Left renal pelvis (tissue), 4 donors: Measurements from ENCODE around the gene LPP. TPM values are rescaled to one million over a fixed set of nuclear protein-coding genes. Genes with fewer than 3 reads are reported as not detected.

Experiments used
- DNase-seq, 4 donors: peaks; one replicate each; pipeline ENCODE4 v3.0.0-alpha.2; 2013; ENCODE audit warnings: low read depth in 4 of 4, low spot score in 3 of 4
- polyA plus RNA-seq, 4 donors: library from polyadenylated mRNA; unstranded; fragments of 120-200 nt; gene quantifications; one replicate each; pipeline ENCODE4 v1.2.1, GENCODE V29; 2013; ENCODE audit not compliant: insufficient read length in 4 of 4

Gene LPP
- polyA plus RNA-seq, 4 donors, result 21.3 to 31.3 (median 25.6) TPM

GRCh38 chr3:188448813-188449212, 294.9 kb downstream of the LPP start:
- no peak for DNase-seq

- no peak for DNase-seq
These were observed 295.5 kb downstream of the LPP start for GRCh38 chr3:188449421-188449820.

- no peak for DNase-seq
These were observed 298.3 kb downstream of the LPP start for GRCh38 chr3:188452158-188452772.

GRCh38 chr3:188453431-188454384, 299.8 kb downstream of the LPP start:
- DNase-seq, result no peak

GRCh38 chr3:188455748-188456147, 301.8 kb downstream of the LPP start:
- no peak for DNase-seq

GRCh38 chr3:188458756-188459155, 304.8 kb downstream of the LPP start:
- no peak for DNase-seq

GRCh38 chr3:188465311-188465710, 311.4 kb downstream of the LPP start:
- no peak for DNase-seq

GRCh38 chr3:188468196-188468595, 314.2 kb downstream of the LPP start:
- DNase-seq, result no peak

GRCh38 chr3:188468662-188469061, 314.7 kb downstream of the LPP start:
- DNase-seq, result peak in 3 of 4 donors; percentile 14 to 56 (median 39)

GRCh38 chr3:188469228-188469885, 315.4 kb downstream of the LPP start:
- DNase-seq, result no peak

- DNase-seq, result no peak
These were observed 316.7 kb downstream of the LPP start for GRCh38 chr3:188470508-188471130.

GRCh38 chr3:188471723-188472122, 317.8 kb downstream of the LPP start:
- DNase-seq, result no peak

- DNase-seq, result no peak
These were observed 318.4 kb downstream of the LPP start for GRCh38 chr3:188472336-188472735.

GRCh38 chr3:188473045-188473444, 319.1 kb downstream of the LPP start:
- DNase-seq, result no peak

GRCh38 chr3:188473591-188474288, 319.8 kb downstream of the LPP start:
- DNase-seq, result no peak

- DNase-seq, result no peak
These were observed 323.0 kb downstream of the LPP start for GRCh38 chr3:188476935-188477334.

- DNase-seq, result no peak
These were observed 326.1 kb downstream of the LPP start for GRCh38 chr3:188480011-188480410.

- no peak for DNase-seq
These were observed 329.0 kb downstream of the LPP start for GRCh38 chr3:188482929-188483328.

GRCh38 chr3:188486126-188486525, 332.2 kb downstream of the LPP start:
- no peak for DNase-seq

GRCh38 chr3:188486952-188487351, 333.0 kb downstream of the LPP start:
- DNase-seq, result no peak
